GM12878 (cell line): ENCODE measurements around the gene RPAP3. TPM values are rescaled to one million over a fixed set of nuclear protein-coding genes. Genes with fewer than 3 reads are reported as not detected.

Source experiments
- ATAC-seq: fragments of 200-7000 bp; cut with Tn5 transposase; 3 replicates; pipeline ENCODE4 v1.9.1; 2020; ENCODE audit warnings: mild to moderate bottlenecking, moderate library complexity
- BruUV-seq: library from RNA; stranded (reverse); fragments of 400-500 nt; replicated peaks from 2 replicates; lab custom pipeline; 2021; lab: Mats Ljungman, UMichigan
- CTCF ChIA-PET: fragments of 300-600 bp; sonication (Branson Sonifier 250); formaldehyde crosslinking; extraction: SDS; loops from one replicate; lab custom pipeline; 2021; ENCODE audit warnings: inconsistent platforms; lab: Yijun Ruan, JAX
- POLR2A ChIA-PET: fragments of 350-600 bp; formaldehyde crosslinking; extraction: SDS; loops from one replicate; lab custom pipeline; 2021; ENCODE audit warnings: inconsistent platforms; lab: Charles Lee
- RAD21 ChIA-PET: fragments of 300-600 bp; sonication (Branson Sonifier 250); formaldehyde crosslinking; loops from one replicate; lab custom pipeline; 2023; ENCODE audit warnings: antibody characterized with exemption; ENCODE audit not compliant: unreplicated experiment; lab: Charles Lee
- SMC1A ChIA-PET: fragments of 300-600 bp; sonication (Branson Sonifier 250); formaldehyde crosslinking; loops from one replicate; lab custom pipeline; 2023; ENCODE audit not compliant: unreplicated experiment, uncharacterized antibody; lab: Charles Lee
- DNase-seq: peaks from one replicate; pipeline ENCODE4 v3.0.0-alpha.2; 2011; ENCODE audit warnings: low read depth, low spot score
- FAIRE-seq: peaks from 3 replicates; lab custom pipeline; 2011; peaks lifted over from hg19 to GRCh38; lab: Jason Lieb, UNC
- H2AFZ ChIP-seq: 2 replicates; pipeline ENCODE4 v1.6.0; 2011; ENCODE audit warnings: low read depth, low read length, control low read depth; ENCODE audit not compliant: control insufficient read depth
- H3K27ac ChIP-seq: 2 replicates; pipeline ENCODE4 v1.5.1; 2011; ENCODE audit warnings: control low read depth; ENCODE audit not compliant: control insufficient read depth, insufficient read depth
- H3K27me3 ChIP-seq, 2 experiments: replicated peaks in 1 of 2; 2 replicates each; pipeline versions ENCODE4 v1.6.0 to v1.6.1; 2011; ENCODE audit warnings: low read length in 1 of 2; ENCODE audit not compliant: control insufficient read depth in 2 of 2, insufficient read depth in 2 of 2
- H3K36me3 ChIP-seq, 2 experiments: 2 replicates each; pipeline ENCODE4 v1.5.1; 2011; ENCODE audit warnings: low read length in 1 of 2; ENCODE audit not compliant: control insufficient read depth in 2 of 2, insufficient read depth in 2 of 2
- H3K4me1 ChIP-seq: 2 replicates; pipeline ENCODE4 v1.6.1; 2011; ENCODE audit warnings: mild to moderate bottlenecking, low read length, moderate library complexity, mixed read lengths; ENCODE audit not compliant: control insufficient read depth, insufficient read depth
- H3K4me2 ChIP-seq: 2 replicates; pipeline ENCODE4 v1.6.0; 2011; ENCODE audit warnings: control low read depth; ENCODE audit not compliant: control insufficient read depth, insufficient read depth
- H3K4me3 ChIP-seq: fragments of 200-600 bp; sonication (generic); 2 replicates; pipeline ENCODE4 v1.5.1; 2016
- H3K79me2 ChIP-seq: 2 replicates; pipeline ENCODE4 v1.6.0; 2011; ENCODE audit warnings: low read length; ENCODE audit not compliant: control insufficient read depth, insufficient read depth
- H3K9ac ChIP-seq: 2 replicates; pipeline ENCODE4 v1.8.0; 2011; ENCODE audit warnings: low read length, control low read depth, mixed read lengths; ENCODE audit not compliant: control insufficient read depth, insufficient read depth
- H3K9me3 ChIP-seq: replicated peaks from 3 replicates; pipeline ENCODE4 v1.5.1; 2011; ENCODE audit warnings: mild to moderate bottlenecking, low read length; ENCODE audit not compliant: control insufficient read depth, insufficient read depth
- H4K20me1 ChIP-seq: 2 replicates; pipeline ENCODE4 v1.6.0; 2011; ENCODE audit not compliant: control insufficient read depth, insufficient read depth
- EP300 ChIP-seq, 2 experiments: fragments of 150-350 bp in 1 of 2; IDR thresholded peaks; 2 replicates each; pipeline ENCODE4 v1.6.1; 2011 to 2012; ENCODE audit warnings: low read depth in 2 of 2, low read length in 2 of 2, borderline replicate concordance in 1 of 2, improper control_type of control experiment in 1 of 2, inconsistent platforms in 1 of 2; ENCODE audit not compliant: control insufficient read depth in 1 of 2
- HDGF ChIP-seq: fragments of 450-650 bp; IDR thresholded peaks from 2 replicates; pipeline ENCODE4 v1.6.1; 2016; ENCODE audit warnings: antibody characterized with exemption
- IKZF2 ChIP-seq, 2 experiments: fragments of 450-650 bp; IDR thresholded peaks; 2 replicates each; pipeline ENCODE4 v1.6.1; 2017; ENCODE audit warnings: mild to moderate bottlenecking in 2 of 2, moderate library complexity in 2 of 2
- MAX ChIP-seq: IDR thresholded peaks from 2 replicates; pipeline ENCODE4 v1.6.1; 2012; ENCODE audit warnings: low read depth, low read length, improper control_type of control experiment
- MEF2B ChIP-seq: fragments of 450-650 bp; IDR thresholded peaks from 2 replicates; pipeline ENCODE4 v1.6.1; 2018; ENCODE audit warnings: mild to moderate bottlenecking, moderate library complexity; ENCODE audit not compliant: partially characterized antibody, poor library complexity, severe bottlenecking
- NFIC ChIP-seq: IDR thresholded peaks from 2 replicates; pipeline ENCODE4 v1.6.1; 2012; ENCODE audit warnings: low read depth, mild to moderate bottlenecking, inconsistent platforms, low read length, moderate library complexity
- PAX5 ChIP-seq: IDR thresholded peaks from 2 replicates; pipeline ENCODE4 v1.6.1; 2011; ENCODE audit warnings: low read depth, low read length, borderline replicate concordance
- RUNX3 ChIP-seq: IDR thresholded peaks from 2 replicates; pipeline ENCODE4 v1.6.1; 2012; ENCODE audit warnings: low read length, inconsistent platforms
- TCF12 ChIP-seq: IDR thresholded peaks from 2 replicates; pipeline ENCODE4 v1.6.1; 2011; ENCODE audit warnings: low read depth, mild to moderate bottlenecking, low read length
- WGBS: methylation state at CpG from one replicate; pipeline ENCODE4 v1.1.6; 2016; ENCODE audit warnings: low lambda C conversion rate; ENCODE audit not compliant: insufficient replicate concordance, insufficient coverage; ENCODE audit errors: missing lambda C conversion rate; 5-methylcytosine and 5-hydroxymethylcytosine counted together
- in situ Hi-C: fragments of 300-500 bp; cut with MboI; formaldehyde crosslinking; loops from 9 replicates; pipeline ENCODE4 v1.14.3; 2018; ENCODE audit warnings: mixed read lengths
- intact Hi-C: fragments of 100-400 bp; cut with micrococcal nuclease; formaldehyde crosslinking; loops from one replicate; pipeline ENCODE4 v1.14.2; 2022; ENCODE audit not compliant: unreplicated experiment
- polyA plus RNA-seq, 11 experiments: library from polyadenylated mRNA; depleted of rRNA in 4 of 11; unstranded in 6 of 11; stranded (reverse) in 5 of 11; fragments of >200 nt; fragmentation: Nextera tagmentation in 4 of 11; fragmentation: Illumina TruSeq in 1 of 11; extraction: Ambion mirVana in 4 of 11; extraction: Trizol in 1 of 11; gene quantifications; 1 replicate in 1 of 11; 2 replicates in 10 of 11; pipeline versions ENCODE4 v1.2.1 to v1.2.3, GENCODE V29; 2011 to 2016; ENCODE audit warnings: inconsistent platforms in 2 of 11, missing spikeins in 2 of 11, low read depth in 1 of 11
- total RNA-seq, 4 experiments: library from RNA; depleted of rRNA in 3 of 4; stranded (reverse); fragments of >200 nt in 3 of 4; fragmentation: Illumina TruSeq in 1 of 4; extraction: Trizol in 1 of 4; gene quantifications; 2 replicates each; pipeline versions ENCODE4 v1.2.1 to v1.2.3, GENCODE V29; 2013 to 2021
- TF ChIP-seq, protein P1 (sequence below): fragments of 450-650 bp; IDR thresholded peaks from 2 replicates; pipeline ENCODE4 v1.6.1; 2017; ENCODE audit warnings: mild to moderate bottlenecking, low read depth, inconsistent platforms; ENCODE audit not compliant: poor library complexity, severe bottlenecking

RPAP3 gene
- total and polyA plus RNA-seq, 10 of the 15 experiments (the other 5 are each of a cell fraction or from before 2014, with no cell fraction given): 14.1 to 50.6 (median 28.4) TPM

GRCh38 chr12:47754881-47755280 lies 49.1 kb upstream of the RPAP3 start:
- BruUV-seq: no TSS peak
- 39% methylated on average over 3 of the region's 3 CpGs for WGBS
- no peaks in the 10 kb centered on the region for H3K27me3 ChIP-seq
- H3K79me2 ChIP-seq: no peaks in the 10 kb centered on the region
- TF ChIP-seq, protein P1, sequence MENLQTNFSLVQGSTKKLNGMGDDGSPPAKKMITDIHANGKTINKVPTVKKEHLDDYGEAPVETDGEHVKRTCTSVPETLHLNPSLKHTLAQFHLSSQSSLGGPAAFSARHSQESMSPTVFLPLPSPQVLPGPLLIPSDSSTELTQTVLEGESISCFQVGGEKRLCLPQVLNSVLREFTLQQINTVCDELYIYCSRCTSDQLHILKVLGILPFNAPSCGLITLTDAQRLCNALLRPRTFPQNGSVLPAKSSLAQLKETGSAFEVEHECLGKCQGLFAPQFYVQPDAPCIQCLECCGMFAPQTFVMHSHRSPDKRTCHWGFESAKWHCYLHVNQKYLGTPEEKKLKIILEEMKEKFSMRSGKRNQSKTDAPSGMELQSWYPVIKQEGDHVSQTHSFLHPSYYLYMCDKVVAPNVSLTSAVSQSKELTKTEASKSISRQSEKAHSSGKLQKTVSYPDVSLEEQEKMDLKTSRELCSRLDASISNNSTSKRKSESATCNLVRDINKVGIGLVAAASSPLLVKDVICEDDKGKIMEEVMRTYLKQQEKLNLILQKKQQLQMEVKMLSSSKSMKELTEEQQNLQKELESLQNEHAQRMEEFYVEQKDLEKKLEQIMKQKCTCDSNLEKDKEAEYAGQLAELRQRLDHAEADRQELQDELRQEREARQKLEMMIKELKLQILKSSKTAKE: no peak
- TF ChIP-seq EP300 (IDR thresholded peaks at IDR 0.05; ENCODE audit: borderline replicate concordance in 1 of 2, control insufficient read depth in 1 of 2, low read depth in 2 of 2, low read length in 2 of 2) (0 out of 4 replicates have a peak, but pooled peaks of 1 of the 2 experiments have one; percentile 21), TCF12 (0 out of 2 replicates have a peak, but pooled peaks have one; percentile 9), MAX (0 out of 2 replicates have a peak, but pooled peaks have one; percentile 21), PAX5 (no peak), HDGF (peak; percentile 20; the same call in 1 of the 2 replicates), RUNX3 (peak; percentile 61), MEF2B (peak; percentile 39), NFIC (no peak), IKZF2 (IDR thresholded peaks at IDR 0.05) (0 out of 4 replicates have a peak, but pooled peaks of 1 of the 2 experiments have one; percentile 3)
- TF ChIP-seq, all 136 proteins: peak for 7
- DNase-seq (peak; percentile 27), FAIRE-seq (no peak), ATAC-seq (peak; percentile 47)
- no peaks in the 10 kb centered on the region for H3K9me3 ChIP-seq
- in situ Hi-C loops: no loop called here
- peak overlapping the region; percentile 76 for H3K27ac ChIP-seq
- peak overlapping the region; percentile 75 for H2AFZ ChIP-seq
- H3K4me2 ChIP-seq: peak overlapping the region; percentile 82
- H3K4me3 ChIP-seq: no peak overlapping the region
- POLR2A ChIA-PET: interaction anchor here (0.9 to 2.4 kb wide), 12 partner anchors 8 to 539 kb away, joined by 3 to 14 read pairs (median 4); no protein-coding TSS in a partner anchor
- peak overlapping the region; percentile 32; the same call in 1 of the 2 replicates for H3K9ac ChIP-seq
- SMC1A ChIA-PET: interaction anchor here (1.0 to 12.2 kb wide), 12 partner anchors 9 to 101 kb away, joined by 3 to 277 read pairs (median 6); partner anchors contain the start of gene RPAP3
- H3K4me1 ChIP-seq: peaks cover 46% of the 10 kb centered on the region
- H4K20me1 ChIP-seq: no peaks in the 10 kb centered on the region
- RAD21 ChIA-PET: interaction anchor here (0.5 to 12.6 kb wide), 14 partner anchors 12 to 131 kb away, joined by 3 to 237 read pairs (median 4); partner anchors contain the start of genes ENDOU, RPAP3 and SLC48A1
- H3K36me3 ChIP-seq: no peaks in the 10 kb centered on the region
- CTCF ChIA-PET: interaction anchor here (0.7 to 14.5 kb wide), 12 partner anchors 11 to 434 kb away, joined by 3 to 507 read pairs (median 14); partner anchors contain the start of genes RPAP3 and SLC48A1
- intact Hi-C loops: loop anchor here (1.0 kb wide), 1 partner anchor 13 kb away; no protein-coding TSS in a partner anchor
